PC-3 (cell line): Measurements from ENCODE around the gene CNDP1. TPM values are rescaled to one million over a fixed set of nuclear protein-coding genes. Genes with fewer than 3 reads are reported as not detected.

Experiments
- ATAC-seq: fragments of 200-7000 bp; cut with Tn5 transposase; 2 replicates; pipeline ENCODE4 v1.9.1; 2020; ENCODE audit warnings: mild to moderate bottlenecking, moderate library complexity
- BruUV-seq: library from RNA; stranded (reverse); fragments of 400-500 nt; replicated peaks from 2 replicates; lab custom pipeline; 2021; lab: Mats Ljungman, UMichigan
- CTCF ChIA-PET: fragments of 300-600 bp; sonication (Branson Sonifier 250); formaldehyde crosslinking; loops from one replicate; lab custom pipeline; 2022; ENCODE audit warnings: antibody characterized with exemption; lab: Charles Lee
- POLR2A ChIA-PET: fragments of 300-600 bp; sonication (Branson Sonifier 250); formaldehyde crosslinking; loops from one replicate; lab custom pipeline; 2022; ENCODE audit warnings: antibody characterized with exemption; ENCODE audit not compliant: unreplicated experiment; lab: Charles Lee
- DNase-seq: peaks from one replicate; pipeline ENCODE4 v3.0.0-alpha.2; 2015
- H2AFZ ChIP-seq: fragments of 300-600 bp; sonication (generic); 2 replicates; pipeline ENCODE4 v1.6.0; 2016; ENCODE audit warnings: antibody characterized with exemption, low read length
- H3F3A ChIP-seq: fragments of 300-600 bp; sonication (generic); one replicate; pipeline ENCODE4 v1.6.0; 2017; ENCODE audit warnings: antibody characterized with exemption, low read length, control low read depth, mild to moderate bottlenecking; ENCODE audit not compliant: unreplicated experiment
- H3K27ac ChIP-seq: fragments of 300-600 bp; sonication (generic); 2 replicates; pipeline ENCODE4 v1.5.1; 2016; ENCODE audit warnings: mild to moderate bottlenecking, low read length
- H3K27me3 ChIP-seq: fragments of 300-600 bp; sonication (generic); 2 replicates; pipeline ENCODE4 v1.6.1; 2016; ENCODE audit warnings: low read length, mixed read lengths
- H3K36me3 ChIP-seq: fragments of 300-600 bp; sonication (generic); 2 replicates; pipeline ENCODE4 v1.6.1; 2016; ENCODE audit warnings: low read depth, mixed run types, low read length, mixed read lengths
- H3K4me1 ChIP-seq: fragments of 300-600 bp; sonication (generic); 2 replicates; pipeline ENCODE4 v1.5.1; 2016; ENCODE audit warnings: low read length; ENCODE audit not compliant: insufficient read depth
- H3K4me2 ChIP-seq: fragments of 300-600 bp; sonication (generic); 2 replicates; pipeline ENCODE4 v1.6.0; 2016; ENCODE audit warnings: low read length
- H3K4me3 ChIP-seq: fragments of 300-600 bp; sonication (generic); 2 replicates; pipeline ENCODE4 v1.5.1; 2016; ENCODE audit warnings: mild to moderate bottlenecking, low read length, mixed read lengths
- H3K79me2 ChIP-seq: fragments of 300-600 bp; sonication (generic); 2 replicates; pipeline ENCODE4 v1.6.1; 2017; ENCODE audit warnings: low read length, mixed read lengths
- H3K9ac ChIP-seq: fragments of 300-600 bp; sonication (generic); 2 replicates; pipeline ENCODE4 v1.6.0; 2016; ENCODE audit warnings: mild to moderate bottlenecking, low read length
- H3K9me2 ChIP-seq: fragments of 300-600 bp; sonication (generic); replicated peaks from 2 replicates; pipeline ENCODE4 v1.6.1; 2016; ENCODE audit warnings: mixed run types, low read length, mixed read lengths
- H3K9me3 ChIP-seq: fragments of 300-600 bp; sonication (generic); 2 replicates; pipeline ENCODE4 v1.6.1; 2016; ENCODE audit warnings: low read length, mixed read lengths
- H4K20me1 ChIP-seq: fragments of 300-600 bp; sonication (generic); 2 replicates; pipeline ENCODE4 v1.6.1; 2016; ENCODE audit warnings: low read length, mixed read lengths
- CTCF ChIP-seq: fragments of 300-600 bp; sonication (generic); conservative IDR thresholded peaks from 2 replicates; pipeline ENCODE4 v1.5.1; 2017; ENCODE audit warnings: antibody characterized with exemption, low read depth, mild to moderate bottlenecking, low read length
- EZH2 ChIP-seq: fragments of 300-600 bp; sonication (generic); IDR thresholded peaks from one replicate; pipeline ENCODE4 v1.6.1; 2017; ENCODE audit warnings: antibody characterized with exemption, mild to moderate bottlenecking, low read length; ENCODE audit not compliant: unreplicated experiment
- EZH2phosphoT487 ChIP-seq: fragments of 300-600 bp; sonication (generic); IDR thresholded peaks from 2 replicates; pipeline ENCODE4 v1.6.1; 2018; ENCODE audit warnings: mild to moderate bottlenecking, antibody characterized with exemption, low read length, borderline replicate concordance
- intact Hi-C: fragments of 100-400 bp; cut with micrococcal nuclease; formaldehyde crosslinking; loops from 2 replicates; pipeline ENCODE4 v1.9.0; 2023
- total RNA-seq: library from RNA; depleted of rRNA; stranded (reverse); fragments of >200 nt; gene quantifications from 2 replicates; pipeline ENCODE4 v1.2.3, GENCODE V29; 2014

The CNDP1 gene
- total RNA-seq, 1 experiment from 2014 or later: not detected

DNA sequence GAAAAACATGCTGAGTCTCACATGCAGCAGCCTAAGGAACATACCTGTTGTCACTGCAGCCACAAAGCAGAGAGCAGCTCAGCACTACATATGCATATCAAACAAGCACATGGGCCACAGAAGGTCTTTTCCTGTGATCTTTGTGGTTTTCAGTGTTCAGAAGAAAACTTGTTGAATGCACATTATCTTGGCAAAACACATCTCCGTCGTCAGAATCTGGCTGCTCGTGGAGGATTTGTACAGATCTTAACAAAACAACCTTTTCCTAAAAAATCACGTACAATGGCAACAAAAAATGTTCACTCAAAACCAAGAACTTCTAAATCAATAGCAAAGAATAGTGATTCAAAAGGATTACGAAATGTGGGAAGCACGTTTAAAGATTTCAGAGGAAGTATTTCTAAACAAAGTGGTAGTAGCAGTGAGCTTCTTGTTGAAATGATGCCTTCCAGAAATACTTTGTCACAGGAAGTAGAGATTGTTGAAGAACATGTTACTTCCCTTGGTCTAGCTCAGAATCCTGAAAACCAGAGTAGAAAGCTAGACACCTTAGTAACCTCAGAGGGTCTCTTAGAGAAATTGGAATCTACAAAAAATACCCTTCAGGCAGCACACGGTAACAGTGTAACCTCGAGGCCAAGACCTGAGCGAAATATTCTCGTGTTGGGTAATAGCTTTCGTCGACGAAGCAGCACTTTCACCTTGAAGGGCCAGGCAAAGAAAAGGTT lies 97.5 kb downstream of the CNDP1 start:
- H3K27ac ChIP-seq: no peak overlapping the region
- TF ChIP-seq EZH2: no peak
- TF ChIP-seq CTCF: no peak
- no peak for TF ChIP-seq EZH2phosphoT487
- no peak overlapping the region for H3K4me2 ChIP-seq

GRCh38 chr18:74632351-74632679 lies 98.0 kb downstream of the CNDP1 start:
- no peaks in the 10 kb centered on the region for H3K9me2 ChIP-seq
- H3K36me3 ChIP-seq: peaks cover 9% of the 10 kb centered on the region; the same call in 1 of the 2 replicates
- no peak overlapping the region for H3K4me2 ChIP-seq
- H3K4me3 ChIP-seq: no peak overlapping the region
- ChIA-PET CTCF (no interaction called here), POLR2A (interaction anchor here (0.5 kb wide), 1 partner anchor 46 kb away, joined by 3 read pairs; no protein-coding TSS in a partner anchor)
- no peak overlapping the region for H3K27ac ChIP-seq
- no TSS peak for BruUV-seq
- no peak overlapping the region for H3K9ac ChIP-seq
- DNase-seq (no peak), ATAC-seq (no peak)
- peaks cover 17% of the 10 kb centered on the region for H3K4me1 ChIP-seq
- H3K27me3 ChIP-seq: no peaks in the 10 kb centered on the region
- no peak overlapping the region for H2AFZ ChIP-seq
- no peak for TF ChIP-seq CTCF
- no peak for TF ChIP-seq EZH2phosphoT487
- TF ChIP-seq EZH2: no peak
- intact Hi-C loops: no loop called here
- H4K20me1 ChIP-seq: no peaks in the 10 kb centered on the region
- peaks cover 3% of the 10 kb centered on the region; the same call in 1 of the 2 replicates for H3K79me2 ChIP-seq
- H3F3A ChIP-seq: no peaks in the 10 kb centered on the region
- H3K9me3 ChIP-seq: no peaks in the 10 kb centered on the region

More for the DNA sequence above, 97.5 kb downstream of the CNDP1 start:
- no peaks in the 10 kb centered on the region for H3K27me3 ChIP-seq
- H3F3A ChIP-seq: no peaks in the 10 kb centered on the region
- H3K36me3 ChIP-seq: peaks cover 9% of the 10 kb centered on the region; the same call in 1 of the 2 replicates
- H3K9me3 ChIP-seq: no peaks in the 10 kb centered on the region
- no peak overlapping the region for H3K4me3 ChIP-seq
- H3K9ac ChIP-seq: no peak overlapping the region
- H3K79me2 ChIP-seq: peaks cover 3% of the 10 kb centered on the region; the same call in 1 of the 2 replicates
- no peak overlapping the region for H2AFZ ChIP-seq
- DNase-seq: no peak
- POLR2A ChIA-PET: interaction anchor here (0.5 kb wide), 1 partner anchor 46 kb away, joined by 3 read pairs; no protein-coding TSS in a partner anchor
- no peak for ATAC-seq
- no peaks in the 10 kb centered on the region for H3K9me2 ChIP-seq
- intact Hi-C loops: no loop called here
- no TSS peak for BruUV-seq
- H4K20me1 ChIP-seq: no peaks in the 10 kb centered on the region
- CTCF ChIA-PET: no interaction called here
- H3K4me1 ChIP-seq: peaks cover 18% of the 10 kb centered on the region

DNA sequence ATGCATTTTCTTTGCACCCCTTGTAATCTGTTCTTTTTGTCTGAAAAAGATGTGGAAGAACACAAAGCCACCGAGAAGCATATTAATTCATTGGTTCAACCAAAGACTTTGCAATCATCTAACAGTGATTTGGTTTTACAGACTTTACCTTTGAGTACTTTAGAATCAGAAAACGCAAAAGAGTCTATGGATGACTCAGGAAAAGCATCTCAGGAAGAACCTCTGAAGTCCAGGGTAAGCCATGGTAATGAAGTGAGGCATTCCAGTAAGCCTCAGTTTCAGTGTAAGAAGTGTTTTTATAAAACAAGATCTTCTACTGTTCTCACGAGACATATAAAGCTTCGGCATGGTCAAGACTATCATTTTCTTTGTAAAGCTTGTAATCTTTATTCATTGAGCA lies 98.6 kb downstream of the CNDP1 start:
- no TSS peak for BruUV-seq
- no peak overlapping the region for H3K4me3 ChIP-seq
- POLR2A ChIA-PET: no interaction called here

More for the DNA sequence above, 98.6 kb downstream of the CNDP1 start:
- intact Hi-C loops: no loop called here
- Histone ChIP-seq H3K4me1 (peaks cover 15% of the 10 kb centered on the region; the same call in 1 of the 2 replicates), H3K27me3 (no peaks in the 10 kb centered on the region), H3K9me3 (no peaks in the 10 kb centered on the region), H3F3A (no peaks in the 10 kb centered on the region), H3K79me2 (peaks cover 3% of the 10 kb centered on the region; the same call in 1 of the 2 replicates), H3K4me2 (no peak overlapping the region), H3K27ac (no peak overlapping the region), H2AFZ (no peak overlapping the region), H3K9me2 (no peaks in the 10 kb centered on the region), H3K36me3 (peaks cover 9% of the 10 kb centered on the region; the same call in 1 of the 2 replicates), H3K9ac (no peak overlapping the region), H4K20me1 (no peaks in the 10 kb centered on the region)
- ATAC-seq: no peak
- CTCF ChIA-PET: no interaction called here
- DNase-seq: no peak
- TF ChIP-seq EZH2 (no peak), CTCF (no peak), EZH2phosphoT487 (no peak)
